HepG2 (cell line): ENCODE measurements around the gene SRRM1. TPM values are rescaled to one million over a fixed set of nuclear protein-coding genes. Genes with fewer than 3 reads are reported as not detected.

Source experiments
- ARNT2 ChIP-seq: sonication (generic); formaldehyde crosslinking; IDR thresholded peaks from 2 replicates; pipeline ENCODE4 v1.8.0; 2022; ENCODE audit warnings: mild to moderate bottlenecking, low read depth, missing genetic modification reagents, moderate library complexity
- CCDC6 ChIP-seq: sonication (generic); formaldehyde crosslinking; IDR thresholded peaks from 2 replicates; pipeline ENCODE4 v1.8.1; 2022; ENCODE audit warnings: mild to moderate bottlenecking, missing genetic modification reagents, moderate library complexity
- HOXA7 ChIP-seq: sonication (generic); formaldehyde crosslinking; IDR thresholded peaks from 2 replicates; pipeline ENCODE4 v1.8.1; 2022; ENCODE audit warnings: mild to moderate bottlenecking, missing genetic modification reagents, moderate library complexity
- IKZF4 ChIP-seq: sonication (generic); formaldehyde crosslinking; IDR thresholded peaks from 2 replicates; pipeline ENCODE4 v1.5.1; 2020; ENCODE audit warnings: borderline replicate concordance, mild to moderate bottlenecking, low read depth, missing genetic modification reagents; ENCODE audit errors: not compliant biosample characterization
- NFATC3 ChIP-seq: sonication (generic); formaldehyde crosslinking; IDR thresholded peaks from 2 replicates; pipeline ENCODE4 v1.5.1; 2020; ENCODE audit warnings: mild to moderate bottlenecking, missing genetic modification reagents
- NFE2L2 ChIP-seq: fragments of 150-350 bp; IDR thresholded peaks from 2 replicates; pipeline ENCODE4 v1.6.1; 2014; ENCODE audit warnings: low read length
- RBFOX2 ChIP-seq: fragments of 200-400 bp; formaldehyde crosslinking; IDR thresholded peaks from 2 replicates; pipeline ENCODE4 v1.6.1; 2017; ENCODE audit warnings: low read depth, mild to moderate bottlenecking, low read length
- REXO4 ChIP-seq: sonication (generic); formaldehyde crosslinking; IDR thresholded peaks from 2 replicates; pipeline ENCODE4 v1.8.0; 2022; ENCODE audit warnings: missing genetic modification reagents, mild to moderate bottlenecking, borderline replicate concordance
- RFXAP ChIP-seq: sonication (generic); formaldehyde crosslinking; IDR thresholded peaks from 2 replicates; pipeline ENCODE4 v1.4.0; 2020; ENCODE audit warnings: missing genetic modification reagents, borderline replicate concordance
- SAP130 ChIP-seq: IDR thresholded peaks from 2 replicates; pipeline ENCODE4 v1.6.1; 2016; ENCODE audit warnings: low read depth
- SMAD1 ChIP-seq: sonication (generic); formaldehyde crosslinking; IDR thresholded peaks from 2 replicates; pipeline ENCODE4 v1.4.0; 2020; ENCODE audit warnings: missing genetic modification reagents, low read depth, mild to moderate bottlenecking, borderline replicate concordance
- SMAD9 ChIP-seq: sonication (generic); formaldehyde crosslinking; IDR thresholded peaks from 2 replicates; pipeline ENCODE4 v1.5.1; 2020; ENCODE audit warnings: mild to moderate bottlenecking, missing genetic modification reagents
- SOX13 ChIP-seq, 3 experiments: fragments of 450-650 bp in 1 of 3; sonication (generic) in 1 of 3; formaldehyde crosslinking in 1 of 3; IDR thresholded peaks in 2 of 3; conservative IDR thresholded peaks in 1 of 3; 2 replicates each; pipeline versions ENCODE4 v1.5.0 to v1.6.1; 2016 to 2020; ENCODE audit warnings: antibody characterized with exemption in 1 of 3, mild to moderate bottlenecking in 1 of 3, missing compliant biosample characterization in 1 of 3, missing genetic modification reagents in 1 of 3, moderate library complexity in 1 of 3
- SOX6 ChIP-seq, 2 experiments: fragments of 450-650 bp in 1 of 2; sonication (generic) in 1 of 2; formaldehyde crosslinking in 1 of 2; IDR thresholded peaks; 2 replicates each; pipeline versions ENCODE4 v1.4.0 to v1.6.1; 2017 to 2020; ENCODE audit warnings: antibody characterized with exemption in 1 of 2, mild to moderate bottlenecking in 1 of 2, missing genetic modification reagents in 1 of 2
- TGIF2 ChIP-seq: IDR thresholded peaks from 2 replicates; pipeline ENCODE4 v1.6.1; 2016; ENCODE audit warnings: control low read depth, missing compliant biosample characterization
- ZFP90 ChIP-seq: sonication (generic); formaldehyde crosslinking; IDR thresholded peaks from 2 replicates; pipeline ENCODE4 v1.8.0; 2022; ENCODE audit warnings: missing genetic modification reagents, mild to moderate bottlenecking, inconsistent platforms, borderline replicate concordance
- ZNF775 ChIP-seq: sonication (generic); formaldehyde crosslinking; IDR thresholded peaks from 2 replicates; pipeline ENCODE4 v1.4.0; 2020; ENCODE audit warnings: missing genetic modification reagents, mild to moderate bottlenecking, moderate library complexity, borderline replicate concordance
- ZNF83 ChIP-seq: sonication (generic); formaldehyde crosslinking; IDR thresholded peaks from 2 replicates; pipeline ENCODE4 v1.4.0; 2020; ENCODE audit warnings: missing genetic modification reagents, mild to moderate bottlenecking, borderline replicate concordance
- ZSCAN12 ChIP-seq: sonication (generic); formaldehyde crosslinking; IDR thresholded peaks from 2 replicates; pipeline ENCODE4 v1.9.0; 2021; ENCODE audit warnings: mild to moderate bottlenecking, missing genetic modification reagents
- ZSCAN20 ChIP-seq: sonication (generic); formaldehyde crosslinking; IDR thresholded peaks from 2 replicates; pipeline ENCODE4 v1.4.0; 2020; ENCODE audit warnings: missing genetic modification reagents, mild to moderate bottlenecking, borderline replicate concordance
- polyA plus RNA-seq, 8 experiments: library from polyadenylated mRNA; depleted of rRNA in 3 of 8; stranded (reverse) in 7 of 8; unstranded in 1 of 8; fragments of >200 nt; fragmentation: Illumina TruSeq in 4 of 8; extraction: Trizol in 4 of 8; gene quantifications; 2 replicates each; pipeline versions ENCODE4 v1.2.1 to v1.2.3, GENCODE V29; 2011 to 2016; ENCODE audit warnings: low read depth in 4 of 8, missing spikeins in 1 of 8, mixed read lengths in 1 of 8; ENCODE audit not compliant: insufficient read depth in 1 of 8
- total RNA-seq, 5 experiments: library from RNA; depleted of rRNA; stranded (reverse); fragments of >200 nt; fragmentation: Illumina TruSeq; extraction: Trizol; gene quantifications; 2 replicates each; pipeline ENCODE4 v1.2.3, GENCODE V29; 2016; ENCODE audit warnings: low read depth in 1 of 5
- TF ChIP-seq, protein P1 (sequence below): sonication (generic); formaldehyde crosslinking; conservative IDR thresholded peaks from 2 replicates; pipeline ENCODE4 v1.8.0; 2022; ENCODE audit warnings: low read depth, missing genetic modification reagents
- TF ChIP-seq, protein P2 (sequence below): sonication (generic); formaldehyde crosslinking; IDR thresholded peaks from 2 replicates; pipeline ENCODE4 v1.4.0; 2020; ENCODE audit warnings: mild to moderate bottlenecking, missing genetic modification reagents, borderline replicate concordance
- TF ChIP-seq, protein P3 (sequence below): sonication (generic); formaldehyde crosslinking; IDR thresholded peaks from 2 replicates; pipeline ENCODE4 v1.8.0; 2022; ENCODE audit warnings: mild to moderate bottlenecking, missing genetic modification reagents

SRRM1 gene
- total and polyA plus RNA-seq, 2 of the 13 experiments (the other 11 are each of a cell fraction or from before 2014, with no cell fraction given), result 31.6 to 44.5 TPM

DNA sequence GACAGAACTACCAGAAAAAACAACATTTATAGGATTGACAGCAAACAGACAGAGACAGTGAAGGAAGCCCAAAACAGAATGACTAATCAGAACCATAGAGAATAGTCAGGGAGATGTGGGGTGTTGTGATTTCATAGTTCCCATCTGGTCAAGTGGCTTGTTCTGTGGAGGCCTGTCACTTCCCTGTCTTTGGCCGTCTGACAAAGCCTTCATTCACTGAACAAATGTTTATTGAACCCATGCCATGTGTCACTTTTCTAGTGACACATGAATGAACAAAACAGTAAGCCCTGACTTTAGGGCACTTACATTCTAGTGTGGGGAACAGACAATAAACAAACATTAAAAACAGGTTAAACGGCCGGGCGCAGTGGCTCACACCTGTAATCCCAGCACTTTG, 3.2 kb upstream of the SRRM1 start (continued):
- TF ChIP-seq, protein P1, sequence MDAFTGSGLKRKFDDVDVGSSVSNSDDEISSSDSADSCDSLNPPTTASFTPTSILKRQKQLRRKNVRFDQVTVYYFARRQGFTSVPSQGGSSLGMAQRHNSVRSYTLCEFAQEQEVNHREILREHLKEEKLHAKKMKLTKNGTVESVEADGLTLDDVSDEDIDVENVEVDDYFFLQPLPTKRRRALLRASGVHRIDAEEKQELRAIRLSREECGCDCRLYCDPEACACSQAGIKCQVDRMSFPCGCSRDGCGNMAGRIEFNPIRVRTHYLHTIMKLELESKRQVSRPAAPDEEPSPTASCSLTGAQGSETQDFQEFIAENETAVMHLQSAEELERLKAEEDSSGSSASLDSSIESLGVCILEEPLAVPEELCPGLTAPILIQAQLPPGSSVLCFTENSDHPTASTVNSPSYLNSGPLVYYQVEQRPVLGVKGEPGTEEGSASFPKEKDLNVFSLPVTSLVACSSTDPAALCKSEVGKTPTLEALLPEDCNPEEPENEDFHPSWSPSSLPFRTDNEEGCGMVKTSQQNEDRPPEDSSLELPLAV (CRISPR knock-in tag), result no peak
- TF ChIP-seq ZSCAN20 (CRISPR knock-in tag) (no peak), ZSCAN12 (no peak), RBFOX2 (no peak), SOX13 (IDR thresholded peaks at IDR 0.05) (no peak), SOX13 (CRISPR knock-in tag; conservative IDR thresholded peaks at IDR 0.05 in 1 of 2, IDR thresholded peaks at IDR 0.05 in 1 of 2) (peak in 1 of 2 experiments; percentile 36; a peak in 1 of 4 replicates), ZNF775 (CRISPR knock-in tag) (no peak), TGIF2 (CRISPR knock-in tag) (0 out of 2 replicates have a peak, but pooled peaks have one; percentile 53), SAP130 (CRISPR knock-in tag) (peak; percentile 65), IKZF4 (CRISPR knock-in tag) (no peak), HOXA7 (CRISPR knock-in tag) (no peak), SOX6 (IDR thresholded peaks at IDR 0.05) (no peak), SOX6 (CRISPR knock-in tag; IDR thresholded peaks at IDR 0.05) (peak; percentile 37; the same call in 1 of the 2 replicates), CCDC6 (no peak), NFE2L2 (no peak), SMAD9 (CRISPR knock-in tag) (no peak), ZNF83 (CRISPR knock-in tag) (no peak), RFXAP (CRISPR knock-in tag) (no peak), REXO4 (CRISPR knock-in tag) (no peak), NFATC3 (CRISPR knock-in tag) (no peak), ZFP90 (CRISPR knock-in tag) (no peak), ARNT2 (peak; percentile 44; the same call in 1 of the 2 replicates), SMAD1 (CRISPR knock-in tag) (no peak)
- TF ChIP-seq, protein P2, sequence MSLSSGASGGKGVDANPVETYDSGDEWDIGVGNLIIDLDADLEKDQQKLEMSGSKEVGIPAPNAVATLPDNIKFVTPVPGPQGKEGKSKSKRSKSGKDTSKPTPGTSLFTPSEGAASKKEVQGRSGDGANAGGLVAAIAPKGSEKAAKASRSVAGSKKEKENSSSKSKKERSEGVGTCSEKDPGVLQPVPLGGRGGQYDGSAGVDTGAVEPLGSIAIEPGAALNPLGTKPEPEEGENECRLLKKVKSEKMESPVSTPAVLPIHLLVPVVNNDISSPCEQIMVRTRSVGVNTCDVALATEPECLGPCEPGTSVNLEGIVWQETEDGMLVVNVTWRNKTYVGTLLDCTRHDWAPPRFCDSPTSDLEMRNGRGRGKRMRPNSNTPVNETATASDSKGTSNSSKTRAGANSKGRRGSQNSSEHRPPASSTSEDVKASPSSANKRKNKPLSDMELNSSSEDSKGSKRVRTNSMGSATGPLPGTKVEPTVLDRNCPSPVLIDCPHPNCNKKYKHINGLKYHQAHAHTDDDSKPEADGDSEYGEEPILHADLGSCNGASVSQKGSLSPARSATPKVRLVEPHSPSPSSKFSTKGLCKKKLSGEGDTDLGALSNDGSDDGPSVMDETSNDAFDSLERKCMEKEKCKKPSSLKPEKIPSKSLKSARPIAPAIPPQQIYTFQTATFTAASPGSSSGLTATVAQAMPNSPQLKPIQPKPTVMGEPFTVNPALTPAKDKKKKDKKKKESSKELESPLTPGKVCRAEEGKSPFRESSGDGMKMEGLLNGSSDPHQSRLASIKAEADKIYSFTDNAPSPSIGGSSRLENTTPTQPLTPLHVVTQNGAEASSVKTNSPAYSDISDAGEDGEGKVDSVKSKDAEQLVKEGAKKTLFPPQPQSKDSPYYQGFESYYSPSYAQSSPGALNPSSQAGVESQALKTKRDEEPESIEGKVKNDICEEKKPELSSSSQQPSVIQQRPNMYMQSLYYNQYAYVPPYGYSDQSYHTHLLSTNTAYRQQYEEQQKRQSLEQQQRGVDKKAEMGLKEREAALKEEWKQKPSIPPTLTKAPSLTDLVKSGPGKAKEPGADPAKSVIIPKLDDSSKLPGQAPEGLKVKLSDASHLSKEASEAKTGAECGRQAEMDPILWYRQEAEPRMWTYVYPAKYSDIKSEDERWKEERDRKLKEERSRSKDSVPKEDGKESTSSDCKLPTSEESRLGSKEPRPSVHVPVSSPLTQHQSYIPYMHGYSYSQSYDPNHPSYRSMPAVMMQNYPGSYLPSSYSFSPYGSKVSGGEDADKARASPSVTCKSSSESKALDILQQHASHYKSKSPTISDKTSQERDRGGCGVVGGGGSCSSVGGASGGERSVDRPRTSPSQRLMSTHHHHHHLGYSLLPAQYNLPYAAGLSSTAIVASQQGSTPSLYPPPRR, result no peak
- TF ChIP-seq, protein P3, sequence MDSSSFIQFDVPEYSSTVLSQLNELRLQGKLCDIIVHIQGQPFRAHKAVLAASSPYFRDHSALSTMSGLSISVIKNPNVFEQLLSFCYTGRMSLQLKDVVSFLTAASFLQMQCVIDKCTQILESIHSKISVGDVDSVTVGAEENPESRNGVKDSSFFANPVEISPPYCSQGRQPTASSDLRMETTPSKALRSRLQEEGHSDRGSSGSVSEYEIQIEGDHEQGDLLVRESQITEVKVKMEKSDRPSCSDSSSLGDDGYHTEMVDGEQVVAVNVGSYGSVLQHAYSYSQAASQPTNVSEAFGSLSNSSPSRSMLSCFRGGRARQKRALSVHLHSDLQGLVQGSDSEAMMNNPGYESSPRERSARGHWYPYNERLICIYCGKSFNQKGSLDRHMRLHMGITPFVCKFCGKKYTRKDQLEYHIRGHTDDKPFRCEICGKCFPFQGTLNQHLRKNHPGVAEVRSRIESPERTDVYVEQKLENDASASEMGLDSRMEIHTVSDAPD, result no peak
